ENCODE data around the gene DBNDD2.

Gene DBNDD2

GRCh38 chr20:45387274-45387673 is 20.8 kb upstream of the DBNDD2 start:
- DNase-seq: no peak

DNA sequence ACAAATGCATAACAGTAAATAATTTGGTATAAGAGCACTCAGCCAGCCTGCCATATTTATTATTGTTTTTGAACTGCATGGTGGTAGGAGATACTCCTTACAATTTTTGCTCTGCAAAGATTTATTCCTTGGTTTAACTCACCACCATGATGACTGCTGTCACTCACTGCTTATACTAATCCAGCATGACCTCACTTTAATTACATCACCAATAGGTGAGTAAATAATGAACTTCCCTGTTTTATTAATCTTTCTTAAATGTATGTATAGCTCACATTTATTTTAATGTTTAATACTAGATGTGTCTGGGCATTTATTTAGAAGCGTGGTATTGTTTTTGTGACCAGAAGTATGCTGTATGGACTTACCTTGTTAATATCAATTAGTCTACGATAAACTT is 17.2 kb upstream of the DBNDD2 start:
- no peak for DNase-seq

- no peak for DNase-seq
Measured at GRCh38 chr20:45391559-45391958, 16.5 kb upstream of the DBNDD2 start.

DNA sequence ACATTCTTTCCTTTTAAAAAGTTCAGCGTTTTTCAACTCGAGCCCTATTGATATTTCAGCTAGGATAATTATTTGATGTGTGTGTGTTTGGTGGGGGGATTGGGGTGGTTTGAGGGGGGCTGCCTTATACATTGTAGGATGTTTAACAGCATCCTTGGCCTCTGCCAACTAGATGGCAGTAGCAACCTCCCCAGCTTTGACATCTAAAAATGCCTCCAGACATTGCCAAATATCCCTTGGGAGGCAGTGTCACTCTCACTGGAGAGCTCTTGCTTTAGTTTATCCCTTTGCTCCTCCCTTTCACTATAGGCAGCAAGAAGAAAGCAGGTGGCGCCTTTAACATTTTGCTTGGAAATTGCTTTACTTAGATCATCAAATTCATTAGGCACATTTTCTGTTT is 15.4 kb upstream of the DBNDD2 start:
- DNase-seq: no peak

DNA sequence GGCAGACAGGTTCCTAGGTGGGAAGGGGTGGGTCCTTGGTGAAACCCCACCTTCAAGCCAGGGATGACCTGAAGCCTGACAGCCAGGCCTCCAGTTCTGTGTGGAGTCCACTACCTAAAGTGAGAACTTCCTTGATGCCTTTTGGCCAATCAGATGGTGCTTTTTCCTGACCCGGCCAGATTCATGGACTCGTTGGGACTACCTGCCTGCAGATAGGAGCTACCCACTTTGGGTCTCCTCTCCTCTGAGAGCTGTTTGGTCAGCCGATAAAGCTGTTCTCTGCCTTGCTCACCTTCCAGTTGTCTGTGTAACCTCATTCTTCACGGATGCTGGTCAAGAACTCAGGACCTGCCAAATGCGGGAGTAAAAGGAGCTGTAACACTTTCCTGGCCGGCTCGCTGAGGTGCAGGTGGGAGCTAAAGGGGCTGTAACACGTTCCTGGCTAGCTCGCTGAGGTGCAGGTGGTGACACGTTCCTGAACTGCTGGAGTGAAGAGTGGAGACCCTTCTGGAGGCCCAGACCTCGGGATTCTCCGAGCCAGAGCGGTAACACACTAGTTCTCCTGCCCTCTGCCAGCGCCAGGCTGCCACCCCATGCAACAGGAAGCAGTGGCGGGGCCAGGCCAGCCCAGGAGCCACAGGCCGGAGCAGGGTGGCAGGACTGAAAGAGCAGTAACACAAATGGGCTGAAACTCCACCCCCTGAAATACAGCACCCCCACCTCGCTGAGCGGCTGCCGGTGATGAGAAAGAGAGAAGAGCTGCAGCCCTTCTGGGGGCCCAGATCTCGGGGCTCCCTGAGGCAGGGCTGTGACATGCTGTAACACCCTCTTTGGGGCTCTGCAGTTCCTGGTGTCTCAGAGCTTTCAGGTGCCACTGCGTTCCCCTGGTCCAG is 13.6 kb upstream of the DBNDD2 start:
- no peak for DNase-seq

DNA sequence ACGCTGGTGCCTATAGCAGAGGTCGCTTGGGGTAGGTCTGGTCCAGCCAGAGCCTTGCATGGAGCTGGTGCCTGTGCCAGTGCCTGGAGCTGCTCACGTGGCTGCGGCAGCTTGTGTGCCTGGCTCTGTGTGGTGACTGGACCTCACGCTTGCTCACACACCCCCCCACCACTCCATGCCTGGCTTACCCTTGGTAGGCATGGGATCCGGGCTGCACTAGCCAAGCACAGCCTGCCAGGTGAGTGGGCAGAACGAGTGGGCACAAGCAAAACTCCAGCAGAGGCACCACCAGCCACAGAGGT is 13.0 kb upstream of the DBNDD2 start:
- no peak for DNase-seq

GRCh38 chr20:45399018-45399417 is 9.1 kb upstream of the DBNDD2 start:
- no peak for DNase-seq

DNA sequence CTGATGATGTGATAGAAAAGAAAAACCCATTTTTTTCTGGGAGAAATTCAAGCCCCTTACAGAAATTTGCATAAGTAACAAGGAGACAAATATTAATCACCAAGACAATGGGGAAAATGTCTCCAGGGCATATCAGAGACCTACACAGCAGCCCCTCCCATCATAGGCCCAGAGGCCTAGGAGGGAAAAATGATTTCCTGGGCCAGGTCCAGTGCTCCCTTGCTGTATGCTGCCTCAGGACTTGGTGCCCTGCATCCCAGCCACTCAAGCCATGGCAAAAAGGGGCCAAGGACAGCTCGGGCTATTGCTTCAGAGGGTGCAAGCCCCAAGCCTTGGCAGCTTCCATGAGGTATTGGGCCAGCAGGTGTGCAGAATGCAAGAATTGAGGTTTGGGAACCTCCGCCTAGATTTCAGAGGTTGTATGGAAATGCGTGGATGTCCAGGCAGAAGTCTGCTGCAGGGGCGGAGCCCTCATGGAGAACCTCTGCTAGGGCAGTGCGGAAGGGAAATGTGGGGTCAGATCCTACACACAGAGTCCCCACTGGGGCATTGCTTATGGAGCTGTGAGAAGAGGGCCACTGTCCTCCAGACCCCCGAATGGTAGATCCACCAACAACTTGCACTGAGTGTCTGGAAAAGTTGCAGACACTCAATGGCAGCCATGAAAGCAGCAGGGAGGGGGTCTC is 7.6 kb upstream of the DBNDD2 start:
- no peak for DNase-seq

GRCh38 chr20:45402946-45403345 is 5.1 kb upstream of the DBNDD2 start:
- DNase-seq: no peak

GRCh38 chr20:45404438-45404837 is 3.7 kb upstream of the DBNDD2 start:
- no peak for DNase-seq

DNA sequence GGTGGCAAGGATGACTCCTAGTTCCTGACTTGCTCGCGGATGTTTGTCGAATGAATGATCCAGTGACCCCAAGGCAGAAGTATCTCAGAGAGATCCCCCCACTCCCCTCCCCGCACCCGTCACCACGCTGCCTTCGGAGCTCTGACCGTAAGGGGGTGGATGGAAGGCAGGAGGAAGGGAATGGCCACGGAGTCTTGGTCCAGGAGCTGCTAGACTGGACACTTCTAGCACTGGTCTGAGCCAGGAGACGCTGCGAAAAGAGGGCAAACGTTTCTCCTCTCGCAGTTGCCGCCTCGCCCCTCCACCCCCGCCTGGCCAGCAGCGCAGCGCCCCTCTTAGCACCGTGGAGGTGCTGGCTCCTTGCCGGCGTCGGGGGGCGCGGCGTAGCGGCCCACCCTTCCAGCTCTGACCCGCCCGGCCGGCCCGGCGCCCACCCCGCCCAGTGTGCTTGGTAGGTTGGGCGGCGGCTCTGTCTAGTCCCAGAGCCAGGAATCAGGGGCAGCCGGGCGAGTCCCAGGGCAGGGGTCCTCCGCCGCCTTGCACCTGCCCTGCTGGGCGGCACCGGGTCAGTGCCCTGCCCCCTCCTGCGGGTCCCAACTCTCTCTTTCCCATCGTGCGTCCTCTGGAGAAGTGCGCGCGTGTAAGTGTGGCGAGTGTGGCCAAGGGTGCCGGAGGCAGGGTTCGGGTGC is 2.4 kb upstream of the DBNDD2 start:
- DNase-seq: peak; percentile 47

DNA sequence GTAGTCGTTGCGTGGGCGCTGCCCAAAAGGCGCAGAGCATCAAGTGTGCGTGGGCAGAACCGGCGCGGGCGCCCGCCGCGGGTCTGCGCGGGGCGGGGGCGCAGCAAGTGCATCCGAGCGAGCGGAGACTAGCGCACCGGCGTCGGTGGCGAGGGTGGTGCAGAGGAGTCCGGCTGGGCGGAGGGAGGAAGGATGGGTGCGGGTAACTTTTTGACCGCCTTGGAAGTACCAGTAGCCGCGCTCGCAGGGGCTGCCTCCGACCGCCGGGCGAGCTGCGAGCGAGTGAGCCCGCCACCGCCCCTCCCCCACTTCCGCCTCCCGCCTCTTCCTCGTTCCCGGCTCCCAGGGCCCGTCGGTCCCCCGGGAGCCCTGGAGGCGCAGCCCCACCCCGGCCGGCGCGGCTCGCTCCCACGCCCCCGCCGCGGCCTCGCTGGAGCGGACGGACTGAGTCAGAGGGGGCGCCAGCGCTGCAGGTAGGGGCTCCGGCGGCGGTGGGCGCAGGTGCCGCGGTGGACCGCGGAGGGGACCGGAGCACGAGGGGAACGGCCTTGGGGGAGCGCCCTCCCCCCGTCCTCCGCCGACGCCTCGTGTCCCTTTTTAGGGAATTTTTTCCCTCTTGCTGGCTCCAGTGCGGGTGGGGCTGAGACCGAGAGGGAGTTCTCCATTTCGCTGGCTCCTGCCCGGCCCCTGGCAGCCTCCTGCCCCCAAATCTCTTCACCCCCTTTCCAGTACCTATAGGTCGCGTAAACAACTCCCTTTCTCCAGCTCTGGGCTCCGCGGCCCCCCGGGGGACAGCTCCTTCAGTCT is 1.6 kb upstream of the DBNDD2 start:
- DNase-seq: peak; percentile 63

- no peak for DNase-seq
Measured at GRCh38 chr20:45407067-45407745, 883 bp upstream of the DBNDD2 start.

DNA sequence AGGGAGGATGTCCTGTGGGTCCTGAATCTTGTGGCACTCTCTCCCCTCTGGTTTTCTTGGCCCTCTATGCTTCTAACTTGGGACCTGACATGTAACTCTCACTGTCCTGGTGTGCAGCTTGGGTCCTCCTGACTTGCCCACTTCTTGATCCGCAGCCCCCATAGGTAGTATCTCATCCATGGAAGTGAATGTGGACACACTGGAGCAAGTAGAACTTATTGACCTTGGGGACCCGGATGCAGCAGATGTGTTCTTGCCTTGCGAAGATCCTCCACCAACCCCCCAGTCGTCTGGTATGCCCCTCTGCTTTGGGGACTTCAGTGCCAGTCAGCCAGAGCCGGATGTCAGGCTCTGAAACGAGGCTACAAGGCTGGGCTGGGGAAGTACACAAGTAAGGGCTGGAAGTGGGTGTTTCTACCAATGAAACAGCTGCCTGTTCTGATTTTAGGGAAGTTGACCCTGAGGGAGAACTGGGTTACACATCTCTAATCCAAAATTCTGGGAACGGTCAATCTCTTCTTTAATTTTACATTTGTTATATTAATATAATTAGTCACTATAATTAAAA is 641 bp downstream of the DBNDD2 start:
- no peak for DNase-seq

GRCh38 chr20:45409521-45410272 is 1.6 kb downstream of the DBNDD2 start:
- no peak for DNase-seq

DNA sequence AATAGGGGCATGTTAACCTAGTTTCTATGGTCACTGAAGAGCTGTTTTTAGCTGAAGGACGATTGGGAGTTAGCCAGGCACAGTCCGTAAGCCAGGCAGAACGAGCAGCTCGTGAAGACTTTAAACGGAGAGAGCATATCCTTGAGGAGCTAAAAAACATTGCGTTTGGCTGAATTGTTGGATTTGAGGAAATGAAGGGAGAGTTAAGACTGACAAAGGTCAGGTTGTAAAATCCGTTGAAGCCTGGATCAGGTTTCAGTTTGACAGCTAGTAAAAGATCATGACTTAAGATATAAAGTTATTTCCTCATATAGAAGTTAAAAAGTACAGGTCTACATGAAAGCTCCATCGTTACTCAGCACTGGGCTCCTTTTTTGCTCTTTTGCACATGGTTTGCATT is 2.8 kb downstream of the DBNDD2 start:
- no peak for DNase-seq

GRCh38 chr20:45412653-45413052 is 4.6 kb downstream of the DBNDD2 start:
- no peak for DNase-seq

- DNase-seq: no peak
Measured at GRCh38 chr20:45413479-45413878, 5.4 kb downstream of the DBNDD2 start.

- DNase-seq: peak; percentile 47
Measured at GRCh38 chr20:45415822-45416637, 7.9 kb downstream of the DBNDD2 start, which contains the start of gene PIGT. Gene PIGT, plus strand, starts transcription at chr20:45416141. Its CDS starts 16 bp downstream, at chr20:45416157.

- no peak for DNase-seq
Measured at GRCh38 chr20:45416917-45417316, 8.8 kb downstream of the DBNDD2 start.

Measured in 8988T (cell line).